T-helper 1 cell treated with Interleukin-12 subunit alpha and Interleukin-12 subunit beta and Interleukin-4 antibody, amounts not matched to agents 30 ng/mL and 1 ng/mL, for 36 hours (primary cell): ENCODE data around the gene MTARC1. TPM values are rescaled to one million over a fixed set of nuclear protein-coding genes. Genes with fewer than 3 reads are reported as not detected.

ENCODE experiments used
- intact Hi-C: fragments of 100-400 bp; cut with micrococcal nuclease; formaldehyde crosslinking; loops from one replicate; pipeline ENCODE4 v1.15.1; 2024
- total RNA-seq: library from RNA; stranded (reverse); gene quantifications from 2 replicates; pipeline ENCODE4 v1.2.3, GENCODE V29; 2022

The MTARC1 gene
- total RNA-seq, 1 donor from 2014 or later = not detected

GRCh38 chr1:220804202-220804586 lies 17.5 kb downstream of the MTARC1 start:
- intact Hi-C loops = no loop called here

GRCh38 chr1:220806408-220806807 lies 19.7 kb downstream of the MTARC1 start:
- intact Hi-C loops = no loop called here

GRCh38 chr1:220807726-220808125 lies 21.0 kb downstream of the MTARC1 start:
- intact Hi-C loops = no loop called here

- intact Hi-C loops = no loop called here
These were observed 21.9 kb downstream of the MTARC1 start for GRCh38 chr1:220808345-220809186.

GRCh38 chr1:220809187-220809550 lies 22.5 kb downstream of the MTARC1 start:
- intact Hi-C loops = no loop called here

GRCh38 chr1:220809704-220810103 lies 23.0 kb downstream of the MTARC1 start:
- intact Hi-C loops = loop anchor here (1.0 kb wide), 3 partner anchors 394 to 1646 kb away; no protein-coding TSS in a partner anchor

GRCh38 chr1:220810179-220810653 lies 23.5 kb downstream of the MTARC1 start:
- intact Hi-C loops = loop anchor here (1.0 kb wide), 3 partner anchors 393 to 1645 kb away; no protein-coding TSS in a partner anchor

- intact Hi-C loops = loop anchor here (1.0 kb wide), 3 partner anchors 392 to 1644 kb away; no protein-coding TSS in a partner anchor
These were observed 24.2 kb downstream of the MTARC1 start for GRCh38 chr1:220810963-220811362.

GRCh38 chr1:220811695-220812094 lies 25.0 kb downstream of the MTARC1 start:
- intact Hi-C loops = no loop called here

- intact Hi-C loops = no loop called here
These were observed 25.6 kb downstream of the MTARC1 start for GRCh38 chr1:220812308-220812707.

- intact Hi-C loops = no loop called here
These were observed 26.3 kb downstream of the MTARC1 start for GRCh38 chr1:220813013-220813412.

GRCh38 chr1:220815409-220815808 lies 28.7 kb downstream of the MTARC1 start:
- intact Hi-C loops = no loop called here

- intact Hi-C loops = no loop called here
These were observed 31.2 kb downstream of the MTARC1 start for GRCh38 chr1:220817907-220818306.

- intact Hi-C loops = no loop called here
These were observed 31.9 kb downstream of the MTARC1 start for GRCh38 chr1:220818421-220819173.

GRCh38 chr1:220819467-220820026 lies 32.8 kb downstream of the MTARC1 start:
- intact Hi-C loops = no loop called here

GRCh38 chr1:220824031-220824989 lies 37.6 kb downstream of the MTARC1 start:
- intact Hi-C loops = no loop called here

GRCh38 chr1:220825819-220826551 lies 39.3 kb downstream of the MTARC1 start:
- intact Hi-C loops = no loop called here

GRCh38 chr1:220826729-220827128 lies 40.0 kb downstream of the MTARC1 start:
- intact Hi-C loops = no loop called here

- intact Hi-C loops = no loop called here
These were observed 40.9 kb downstream of the MTARC1 start for GRCh38 chr1:220827445-220828178.

- intact Hi-C loops = no loop called here
These were observed 41.4 kb downstream of the MTARC1 start for GRCh38 chr1:220828179-220828490.
